GM12878 (cell line): ENCODE results near the gene ANO2. TPM values are rescaled to one million over a fixed set of nuclear protein-coding genes. Genes with fewer than 3 reads are reported as not detected.

ENCODE experiments used
- ATAC-seq: fragments of 200-7000 bp; cut with Tn5 transposase; 3 replicates; pipeline ENCODE4 v1.9.1; 2020; ENCODE audit warnings: mild to moderate bottlenecking, moderate library complexity
- BruUV-seq: library from RNA; stranded (reverse); fragments of 400-500 nt; replicated peaks from 2 replicates; lab custom pipeline; 2021; lab: Mats Ljungman, UMichigan
- CTCF ChIA-PET: fragments of 300-600 bp; sonication (Branson Sonifier 250); formaldehyde crosslinking; extraction: SDS; loops from one replicate; lab custom pipeline; 2021; ENCODE audit warnings: inconsistent platforms; lab: Yijun Ruan, JAX
- POLR2A ChIA-PET: fragments of 350-600 bp; formaldehyde crosslinking; extraction: SDS; loops from one replicate; lab custom pipeline; 2021; ENCODE audit warnings: inconsistent platforms; lab: Charles Lee
- RAD21 ChIA-PET: fragments of 300-600 bp; sonication (Branson Sonifier 250); formaldehyde crosslinking; loops from one replicate; lab custom pipeline; 2023; ENCODE audit warnings: antibody characterized with exemption; ENCODE audit not compliant: unreplicated experiment; lab: Charles Lee
- SMC1A ChIA-PET: fragments of 300-600 bp; sonication (Branson Sonifier 250); formaldehyde crosslinking; loops from one replicate; lab custom pipeline; 2023; ENCODE audit not compliant: unreplicated experiment, uncharacterized antibody; lab: Charles Lee
- DNase-seq: peaks from one replicate; pipeline ENCODE4 v3.0.0-alpha.2; 2011; ENCODE audit warnings: low read depth, low spot score
- FAIRE-seq: peaks from 3 replicates; lab custom pipeline; 2011; peaks lifted over from hg19 to GRCh38; lab: Jason Lieb, UNC
- H2AFZ ChIP-seq: 2 replicates; pipeline ENCODE4 v1.6.0; 2011; ENCODE audit warnings: low read depth, low read length, control low read depth; ENCODE audit not compliant: control insufficient read depth
- H3K27ac ChIP-seq: 2 replicates; pipeline ENCODE4 v1.5.1; 2011; ENCODE audit warnings: control low read depth; ENCODE audit not compliant: control insufficient read depth, insufficient read depth
- H3K27me3 ChIP-seq, 2 experiments: replicated peaks in 1 of 2; 2 replicates each; pipeline versions ENCODE4 v1.6.0 to v1.6.1; 2011; ENCODE audit warnings: low read length in 1 of 2; ENCODE audit not compliant: control insufficient read depth in 2 of 2, insufficient read depth in 2 of 2
- H3K36me3 ChIP-seq, 2 experiments: 2 replicates each; pipeline ENCODE4 v1.5.1; 2011; ENCODE audit warnings: low read length in 1 of 2; ENCODE audit not compliant: control insufficient read depth in 2 of 2, insufficient read depth in 2 of 2
- H3K4me1 ChIP-seq: 2 replicates; pipeline ENCODE4 v1.6.1; 2011; ENCODE audit warnings: mild to moderate bottlenecking, low read length, moderate library complexity, mixed read lengths; ENCODE audit not compliant: control insufficient read depth, insufficient read depth
- H3K4me2 ChIP-seq: 2 replicates; pipeline ENCODE4 v1.6.0; 2011; ENCODE audit warnings: control low read depth; ENCODE audit not compliant: control insufficient read depth, insufficient read depth
- H3K4me3 ChIP-seq: fragments of 200-600 bp; sonication (generic); 2 replicates; pipeline ENCODE4 v1.5.1; 2016
- H3K79me2 ChIP-seq: 2 replicates; pipeline ENCODE4 v1.6.0; 2011; ENCODE audit warnings: low read length; ENCODE audit not compliant: control insufficient read depth, insufficient read depth
- H3K9ac ChIP-seq: 2 replicates; pipeline ENCODE4 v1.8.0; 2011; ENCODE audit warnings: low read length, control low read depth, mixed read lengths; ENCODE audit not compliant: control insufficient read depth, insufficient read depth
- H3K9me3 ChIP-seq: replicated peaks from 3 replicates; pipeline ENCODE4 v1.5.1; 2011; ENCODE audit warnings: mild to moderate bottlenecking, low read length; ENCODE audit not compliant: control insufficient read depth, insufficient read depth
- H4K20me1 ChIP-seq: 2 replicates; pipeline ENCODE4 v1.6.0; 2011; ENCODE audit not compliant: control insufficient read depth, insufficient read depth
- ATF3 ChIP-seq: IDR thresholded peaks from 2 replicates; pipeline ENCODE4 v1.6.1; 2011; ENCODE audit warnings: low read depth, mild to moderate bottlenecking, low read length, moderate library complexity, borderline replicate concordance; ENCODE audit errors: extremely low read depth
- BCL11A ChIP-seq: IDR thresholded peaks from 2 replicates; pipeline ENCODE4 v1.6.1; 2011; ENCODE audit warnings: low read depth, low read length
- BMI1 ChIP-seq: fragments of 450-650 bp; IDR thresholded peaks from 2 replicates; pipeline ENCODE4 v1.6.1; 2016; ENCODE audit warnings: mild to moderate bottlenecking, moderate library complexity, borderline replicate concordance
- CEBPB ChIP-seq, 2 experiments: fragments of 150-350 bp in 1 of 2; IDR thresholded peaks; 2 replicates each; pipeline ENCODE4 v1.6.1; 2012 to 2014; ENCODE audit warnings: low read depth in 2 of 2, low read length in 2 of 2, borderline replicate concordance in 1 of 2, inconsistent platforms in 1 of 2
- CHD4 ChIP-seq: fragments of 200-600 bp; sonication (generic); IDR thresholded peaks from 2 replicates; pipeline ENCODE4 v1.6.1; 2016; ENCODE audit warnings: mild to moderate bottlenecking
- EED ChIP-seq: sonication (generic); IDR thresholded peaks from 2 replicates; pipeline ENCODE4 v1.6.1; 2016; ENCODE audit warnings: antibody characterized with exemption, low read depth
- EP300 ChIP-seq, 2 experiments: fragments of 150-350 bp in 1 of 2; IDR thresholded peaks; 2 replicates each; pipeline ENCODE4 v1.6.1; 2011 to 2012; ENCODE audit warnings: low read depth in 2 of 2, low read length in 2 of 2, borderline replicate concordance in 1 of 2, improper control_type of control experiment in 1 of 2, inconsistent platforms in 1 of 2; ENCODE audit not compliant: control insufficient read depth in 1 of 2
- ESRRA ChIP-seq: IDR thresholded peaks from 2 replicates; pipeline ENCODE4 v1.6.1; 2012; ENCODE audit warnings: mild to moderate bottlenecking, low read length, improper control_type of control experiment
- EZH2 ChIP-seq: IDR thresholded peaks from 2 replicates; pipeline ENCODE4 v1.6.1; 2012; ENCODE audit warnings: low read depth, mild to moderate bottlenecking, control low read depth, inconsistent platforms, low read length, borderline replicate concordance; ENCODE audit not compliant: control insufficient read depth
- FOXM1 ChIP-seq: IDR thresholded peaks from 2 replicates; pipeline ENCODE4 v1.6.1; 2012; ENCODE audit warnings: low read depth, mild to moderate bottlenecking, inconsistent platforms, low read length, moderate library complexity
- HDAC6 ChIP-seq: fragments of 200-600 bp; sonication (generic); IDR thresholded peaks from one replicate; pipeline ENCODE4 v1.8.0; 2017; ENCODE audit warnings: antibody characterized with exemption; ENCODE audit not compliant: unreplicated experiment
- MAX ChIP-seq: IDR thresholded peaks from 2 replicates; pipeline ENCODE4 v1.6.1; 2012; ENCODE audit warnings: low read depth, low read length, improper control_type of control experiment
- MXI1 ChIP-seq: fragments of 150-350 bp; IDR thresholded peaks from 2 replicates; pipeline ENCODE4 v1.6.1; 2011; ENCODE audit warnings: low read depth, mild to moderate bottlenecking, inconsistent platforms, low read length, improper control_type of control experiment
- NFYA ChIP-seq: IDR thresholded peaks from 2 replicates; pipeline ENCODE4 v1.6.1; 2011; ENCODE audit warnings: low read depth, mild to moderate bottlenecking, low read length, improper control_type of control experiment, borderline replicate concordance
- NRF1 ChIP-seq: conservative IDR thresholded peaks from 2 replicates; pipeline ENCODE4 v1.6.1; 2011; ENCODE audit warnings: mild to moderate bottlenecking, low read depth, low read length, improper control_type of control experiment
- PAX8 ChIP-seq: fragments of 450-650 bp; IDR thresholded peaks from 2 replicates; pipeline ENCODE4 v1.6.1; 2017; ENCODE audit warnings: mild to moderate bottlenecking, moderate library complexity
- SMARCA5 ChIP-seq: fragments of 450-650 bp; IDR thresholded peaks from 2 replicates; pipeline ENCODE4 v1.6.1; 2017; ENCODE audit warnings: mild to moderate bottlenecking
- SUZ12 ChIP-seq: fragments of 200-600 bp; sonication (generic); IDR thresholded peaks from one replicate; pipeline ENCODE4 v1.6.1; 2018; ENCODE audit warnings: antibody characterized with exemption, mild to moderate bottlenecking; ENCODE audit not compliant: unreplicated experiment
- TAF1 ChIP-seq: IDR thresholded peaks from 2 replicates; pipeline ENCODE4 v1.6.1; 2011; ENCODE audit warnings: mild to moderate bottlenecking, low read depth, low read length, borderline replicate concordance
- ZNF274 ChIP-seq: IDR thresholded peaks from one replicate; pipeline ENCODE4 v1.8.0; 2011; ENCODE audit not compliant: insufficient read length, insufficient read depth
- WGBS: methylation state at CpG from one replicate; pipeline ENCODE4 v1.1.6; 2016; ENCODE audit warnings: low lambda C conversion rate; ENCODE audit not compliant: insufficient replicate concordance, insufficient coverage; ENCODE audit errors: missing lambda C conversion rate; 5-methylcytosine and 5-hydroxymethylcytosine counted together
- in situ Hi-C: fragments of 300-500 bp; cut with MboI; formaldehyde crosslinking; loops from 9 replicates; pipeline ENCODE4 v1.14.3; 2018; ENCODE audit warnings: mixed read lengths
- intact Hi-C: fragments of 100-400 bp; cut with micrococcal nuclease; formaldehyde crosslinking; loops from one replicate; pipeline ENCODE4 v1.14.2; 2022; ENCODE audit not compliant: unreplicated experiment
- polyA plus RNA-seq, 11 experiments: library from polyadenylated mRNA; depleted of rRNA in 4 of 11; unstranded in 6 of 11; stranded (reverse) in 5 of 11; fragments of >200 nt; fragmentation: Nextera tagmentation in 4 of 11; fragmentation: Illumina TruSeq in 1 of 11; extraction: Ambion mirVana in 4 of 11; extraction: Trizol in 1 of 11; gene quantifications; 1 replicate in 1 of 11; 2 replicates in 10 of 11; pipeline versions ENCODE4 v1.2.1 to v1.2.3, GENCODE V29; 2011 to 2016; ENCODE audit warnings: inconsistent platforms in 2 of 11, missing spikeins in 2 of 11, low read depth in 1 of 11
- total RNA-seq, 4 experiments: library from RNA; depleted of rRNA in 3 of 4; stranded (reverse); fragments of >200 nt in 3 of 4; fragmentation: Illumina TruSeq in 1 of 4; extraction: Trizol in 1 of 4; gene quantifications; 2 replicates each; pipeline versions ENCODE4 v1.2.1 to v1.2.3, GENCODE V29; 2013 to 2021

Gene ANO2
- total and polyA plus RNA-seq, 10 of the 15 experiments (the other 5 are each of a cell fraction or from before 2014, with no cell fraction given), result not detected

GRCh38 chr12:5771756-5772155, 173.3 kb downstream of the ANO2 start:
- no peak for TF ChIP-seq ATF3
- TF ChIP-seq TAF1, result no peak
- TF ChIP-seq BCL11A, result no peak
- TF ChIP-seq ESRRA, result no peak
- no peak for TF ChIP-seq HDAC6
- TF ChIP-seq NFYA, result no peak
- TF ChIP-seq ZNF274, result no peak
- no peak for TF ChIP-seq PAX8
- TF ChIP-seq EED, result no peak
- TF ChIP-seq SUZ12, result no peak
- no peak for TF ChIP-seq EZH2
- no peak for TF ChIP-seq SMARCA5
- no peak for TF ChIP-seq NRF1
- no peak for TF ChIP-seq CHD4
- TF ChIP-seq EP300 (IDR thresholded peaks at IDR 0.05; ENCODE audit: borderline replicate concordance in 1 of 2, control insufficient read depth in 1 of 2, low read depth in 2 of 2, low read length in 2 of 2), result no peak
- TF ChIP-seq BMI1, result no peak
- TF ChIP-seq CEBPB (IDR thresholded peaks at IDR 0.05; ENCODE audit: borderline replicate concordance in 1 of 2, low read depth in 2 of 2, low read length in 2 of 2), result no peak
- no peak for TF ChIP-seq FOXM1
- no peak for TF ChIP-seq MAX
- no peak for TF ChIP-seq MXI1
- WGBS, result 0% methylated on average over 1 of the region's 1 CpG
- ChIA-PET POLR2A (no interaction called here), RAD21 (no interaction called here), SMC1A (no interaction called here), CTCF (no interaction called here)
- intact Hi-C loops, result no loop called here
- Histone ChIP-seq H3K27ac (no peak overlapping the region), H3K27me3 (peaks cover 1 to 3% of the 10 kb centered on the region in 2 experiments; a peak in 2 of 4 replicates), H3K36me3 (no peaks in the 10 kb centered on the region), H3K9me3 (no peaks in the 10 kb centered on the region), H3K4me1 (no peaks in the 10 kb centered on the region), H2AFZ (no peak overlapping the region), H3K9ac (no peak overlapping the region), H4K20me1 (no peaks in the 10 kb centered on the region), H3K4me2 (no peak overlapping the region), H3K79me2 (no peaks in the 10 kb centered on the region), H3K4me3 (no peak overlapping the region)
- in situ Hi-C loops, result no loop called here
- ATAC-seq (no peak), DNase-seq (no peak), FAIRE-seq (no peak)
- BruUV-seq, result no TSS peak
